ENCODE data around the gene CNTNAP2. TPM values are rescaled to one million over a fixed set of nuclear protein-coding genes. Genes with fewer than 3 reads are reported as not detected.

The CNTNAP2 gene
- total and polyA plus RNA-seq, 2 of the 4 experiments (the other 2 are of a cell fraction), result not detected

DNA sequence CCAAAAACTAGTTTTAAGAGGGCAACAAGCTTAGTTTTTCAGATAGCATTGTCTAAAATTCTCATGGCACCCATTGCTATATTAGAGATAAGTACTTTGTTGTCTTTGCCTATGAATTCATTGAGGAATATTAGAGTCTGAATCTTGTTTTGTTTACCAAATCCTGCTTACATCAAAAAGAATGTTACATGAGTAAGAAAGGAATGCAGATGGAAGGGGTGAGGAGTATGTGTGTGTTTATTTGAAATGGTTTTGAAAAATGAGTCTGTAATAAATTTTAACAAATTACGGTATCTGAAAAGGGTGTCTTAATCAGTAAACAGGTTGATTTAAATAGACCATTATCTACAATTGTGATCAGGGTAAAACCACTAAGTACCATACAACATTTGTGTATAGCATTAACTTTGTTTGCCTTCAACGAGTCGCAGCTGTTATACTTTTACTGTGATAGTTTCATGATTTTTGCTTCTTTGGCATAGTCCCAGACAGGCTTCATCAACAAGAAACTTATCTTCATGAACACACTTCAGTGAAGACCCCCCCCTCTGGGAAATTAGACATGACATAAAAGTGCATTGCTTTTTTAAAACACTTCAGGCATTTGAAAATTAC, 1290.0 kb downstream of the CNTNAP2 start:
- peak overlapping the region; percentile 52; the same call in 1 of the 2 replicates for H3K18ac ChIP-seq (ENCODE audit: low read depth, low read length)
- H2BK120ac ChIP-seq (ENCODE audit: low read depth, low read length), result no peak overlapping the region
- ATAC-seq (ENCODE audit: low read depth), result peak; percentile 88
- no peak overlapping the region for H2AK5ac ChIP-seq (ENCODE audit: low read depth, low read length)
- H2BK20ac ChIP-seq (ENCODE audit: low read depth, low read length), result no peak overlapping the region
- H3K9me1 ChIP-seq (ENCODE audit: insufficient read depth, low read length), result no peaks in the 10 kb centered on the region
- H2BK5ac ChIP-seq (ENCODE audit: low read depth, low read length, poor library complexity, severe bottlenecking), result peak overlapping the region; percentile 15
- H3K56ac ChIP-seq (ENCODE audit: extremely low read depth, insufficient read depth, low read length), result no peak overlapping the region
- no peak overlapping the region for H2AFZ ChIP-seq (replicated peaks; ENCODE audit: low read length, poor library complexity)
- no peak overlapping the region for H3K23ac ChIP-seq (ENCODE audit: low read depth, low read length)
- no peak overlapping the region for H3K27ac ChIP-seq (ENCODE audit: insufficient read depth, low read length)
- in situ Hi-C loops (cut with MboI; ENCODE audit: low sequenced_read_pairs), result no loop called here
- H4K5ac ChIP-seq (ENCODE audit: low read depth, low read length), result 0 out of 2 replicates have a peak overlapping the region, but pooled peaks have one; percentile 6
- dilution Hi-C loops (cut with HindIII; ENCODE audit: low sequenced_read_pairs, unreplicated experiment), result no loop called here
- no peak overlapping the region for H3K9ac ChIP-seq (ENCODE audit: low read depth, low read length)
- no peak overlapping the region for H3K4ac ChIP-seq (ENCODE audit: low read depth, low read length)
- no peak overlapping the region for H3K4me3 ChIP-seq (ENCODE audit: insufficient read depth, low read depth, low read length)
- H3K4me1 ChIP-seq (ENCODE audit: control insufficient read depth, insufficient read depth, low read length), result peaks cover 3% of the 10 kb centered on the region
- POLR2A ChIA-PET (ENCODE audit: unreplicated experiment), result interaction anchor here (0.6 kb wide), 1 partner anchor 105 kb away, joined by 9 read pairs; no protein-coding TSS in a partner anchor
- no peaks in the 10 kb centered on the region for H3K27me3 ChIP-seq (ENCODE audit: control insufficient read depth, insufficient read depth, low read length)
- H4K91ac ChIP-seq (ENCODE audit: insufficient read depth, low read depth, low read length), result no peak overlapping the region
- peak overlapping the region; percentile 56; the same call in 1 of the 2 replicates for H3K4me2 ChIP-seq (ENCODE audit: low read depth, low read length)
- no peaks in the 10 kb centered on the region for H3K79me1 ChIP-seq (ENCODE audit: low read depth in 1 of 2, low read length in 2 of 2)
- no CpG with 5 or more reads among the region's 3 CpGs for WGBS, 2 experiments (ENCODE audit: extremely low coverage in 2 of 2, insufficient read length in 1 of 2)
- H4K20me1 ChIP-seq (ENCODE audit: insufficient read depth, low read length), result no peaks in the 10 kb centered on the region
- intact Hi-C loops (cut with micrococcal nuclease), result no loop called here
- no peak overlapping the region for H2BK15ac ChIP-seq (ENCODE audit: low read depth, low read length)
- H2AK9ac ChIP-seq (replicated peaks; ENCODE audit: low read depth, low read length, poor library complexity), result no peak overlapping the region
- no peaks in the 10 kb centered on the region for H3K36me3 ChIP-seq (ENCODE audit: control insufficient read depth, insufficient read depth, low read length)
- DNase-seq, result peak; percentile 37
- H3K14ac ChIP-seq (replicated peaks; ENCODE audit: low read depth, low read length), result no peak overlapping the region
- BruUV-seq (replicated peaks), result no TSS peak
- TF ChIP-seq CHD1 (IDR thresholded peaks at IDR 0.05; ENCODE audit: low read depth, low read length) (no peak), FOS (IDR thresholded peaks at IDR 0.05; ENCODE audit: low read depth, low read length) (no peak), MAZ (IDR thresholded peaks at IDR 0.05; ENCODE audit: borderline replicate concordance, low read depth, low read length) (no peak), RFX5 (IDR thresholded peaks at IDR 0.05; ENCODE audit: low read depth, low read length) (no peak), RCOR1 (IDR thresholded peaks at IDR 0.05; ENCODE audit: insufficient replicate concordance, low read length) (no peak), RAD21 (IDR thresholded peaks at IDR 0.05; ENCODE audit: low read length) (no peak), MAFK (IDR thresholded peaks at IDR 0.05; ENCODE audit: low read depth, low read length) (no peak), SMC3 (IDR thresholded peaks at IDR 0.05; ENCODE audit: low read depth, low read length) (no peak), BHLHE40 (IDR thresholded peaks at IDR 0.05; ENCODE audit: low read depth, low read length) (no peak), CEBPB (IDR thresholded peaks at IDR 0.05; ENCODE audit: low read depth, low read length) (no peak)
- TF ChIP-seq, protein P1, sequence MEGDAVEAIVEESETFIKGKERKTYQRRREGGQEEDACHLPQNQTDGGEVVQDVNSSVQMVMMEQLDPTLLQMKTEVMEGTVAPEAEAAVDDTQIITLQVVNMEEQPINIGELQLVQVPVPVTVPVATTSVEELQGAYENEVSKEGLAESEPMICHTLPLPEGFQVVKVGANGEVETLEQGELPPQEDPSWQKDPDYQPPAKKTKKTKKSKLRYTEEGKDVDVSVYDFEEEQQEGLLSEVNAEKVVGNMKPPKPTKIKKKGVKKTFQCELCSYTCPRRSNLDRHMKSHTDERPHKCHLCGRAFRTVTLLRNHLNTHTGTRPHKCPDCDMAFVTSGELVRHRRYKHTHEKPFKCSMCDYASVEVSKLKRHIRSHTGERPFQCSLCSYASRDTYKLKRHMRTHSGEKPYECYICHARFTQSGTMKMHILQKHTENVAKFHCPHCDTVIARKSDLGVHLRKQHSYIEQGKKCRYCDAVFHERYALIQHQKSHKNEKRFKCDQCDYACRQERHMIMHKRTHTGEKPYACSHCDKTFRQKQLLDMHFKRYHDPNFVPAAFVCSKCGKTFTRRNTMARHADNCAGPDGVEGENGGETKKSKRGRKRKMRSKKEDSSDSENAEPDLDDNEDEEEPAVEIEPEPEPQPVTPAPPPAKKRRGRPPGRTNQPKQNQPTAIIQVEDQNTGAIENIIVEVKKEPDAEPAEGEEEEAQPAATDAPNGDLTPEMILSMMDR (conservative IDR thresholded peaks at IDR 0.05; ENCODE audit: low read depth, low read length), result no peak
- TF ChIP-seq, protein P2, sequence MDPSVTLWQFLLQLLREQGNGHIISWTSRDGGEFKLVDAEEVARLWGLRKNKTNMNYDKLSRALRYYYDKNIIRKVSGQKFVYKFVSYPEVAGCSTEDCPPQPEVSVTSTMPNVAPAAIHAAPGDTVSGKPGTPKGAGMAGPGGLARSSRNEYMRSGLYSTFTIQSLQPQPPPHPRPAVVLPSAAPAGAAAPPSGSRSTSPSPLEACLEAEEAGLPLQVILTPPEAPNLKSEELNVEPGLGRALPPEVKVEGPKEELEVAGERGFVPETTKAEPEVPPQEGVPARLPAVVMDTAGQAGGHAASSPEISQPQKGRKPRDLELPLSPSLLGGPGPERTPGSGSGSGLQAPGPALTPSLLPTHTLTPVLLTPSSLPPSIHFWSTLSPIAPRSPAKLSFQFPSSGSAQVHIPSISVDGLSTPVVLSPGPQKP (IDR thresholded peaks at IDR 0.05; ENCODE audit: borderline replicate concordance, low read depth, low read length), result no peak
- CTCF ChIA-PET, result no interaction called here
- H3K9me3 ChIP-seq (ENCODE audit: control insufficient read depth, insufficient read depth, low read length), result no peaks in the 10 kb centered on the region
- peak overlapping the region in 1 of 2 experiments; percentile 7; a peak in 1 of 4 replicates for H4K8ac ChIP-seq (ENCODE audit: low read depth in 2 of 2, low read length in 2 of 2)
